Testis (tissue), 3 donors: ENCODE results near the gene CCNK. TPM values are rescaled to one million over a fixed set of nuclear protein-coding genes. Genes with fewer than 3 reads are reported as not detected.

Experiments
- DNase-seq: peaks from one replicate; pipeline ENCODE4 v3.0.0-alpha.2; 2019
- H3K27ac ChIP-seq, 2 donors: fragments of 200-600 bp; sonication (generic); one replicate each; pipeline ENCODE4 v1.5.1; 2019
- H3K27me3 ChIP-seq: fragments of 200-600 bp; sonication (generic); one replicate; pipeline ENCODE4 v1.5.1; 2019
- H3K36me3 ChIP-seq: fragments of 200-600 bp; sonication (generic); one replicate; pipeline ENCODE4 v1.5.1; 2017; ENCODE audit warnings: low read depth; ENCODE audit errors: missing control alignments
- H3K4me1 ChIP-seq: fragments of 200-600 bp; sonication (generic); one replicate; pipeline ENCODE4 v1.5.1; 2019
- H3K4me3 ChIP-seq, 2 donors: fragments of 200-600 bp; sonication (generic); one replicate each; pipeline ENCODE4 v1.5.1; 2017 to 2019
- H3K9me3 ChIP-seq: fragments of 200-600 bp; sonication (generic); one replicate; pipeline ENCODE4 v1.5.1; 2017
- CTCF ChIP-seq, 3 experiments: fragments of 450-650 bp in 2 of 3; fragments of 200-600 bp in 1 of 3; sonication (generic) in 1 of 3; IDR thresholded peaks; one replicate each; pipeline ENCODE4 v1.5.1; 2016 to 2019; ENCODE audit warnings: antibody characterized with exemption in 3 of 3, mild to moderate bottlenecking in 2 of 3, moderate library complexity in 1 of 3
- POLR2A ChIP-seq: fragments of 450-650 bp; IDR thresholded peaks from one replicate; pipeline ENCODE4 v1.6.1; 2017; ENCODE audit warnings: antibody characterized with exemption, mild to moderate bottlenecking, moderate library complexity
- WGBS, 2 donors: methylation state at CpG; one replicate each; pipeline ENCODE4 v1.1.5; 2018; 5-methylcytosine and 5-hydroxymethylcytosine counted together
- intact Hi-C: fragments of 100-400 bp; cut with DNase I; formaldehyde crosslinking; loops from one replicate; pipeline ENCODE4 v1.15.1; 2023; ENCODE audit warnings: low total_unique reads
- polyA plus RNA-seq: library from polyadenylated mRNA; stranded (reverse); fragments of 350-450 nt; fragmentation: Illumina TruSeq; extraction: RNeasy Lipid Tissue Mini Kit (QIAGEN cat#74804); gene quantifications from one replicate; pipeline ENCODE4 v1.2.3, GENCODE V29; 2014; ENCODE audit warnings: low read depth, low replicate concordance; ENCODE audit not compliant: insufficient read depth
- total RNA-seq, 2 donors: library from RNA; depleted of rRNA; stranded (reverse); fragments of >200 nt; gene quantifications; one replicate each; pipeline ENCODE4 v1.2.3, GENCODE V29; 2016

Gene CCNK
- total and polyA plus RNA-seq, 3 donors from 2014 or later: 69.1 to 134 (median 73.1) TPM

- no peaks in the 10 kb centered on the region for H3K4me1 ChIP-seq
- no peak overlapping the region for H3K27ac ChIP-seq
- no peaks in the 10 kb centered on the region for H3K27me3 ChIP-seq
- TF ChIP-seq CTCF (IDR thresholded peaks at IDR 0.05): no peak
- TF ChIP-seq POLR2A: no peak
- no peaks in the 10 kb centered on the region for H3K36me3 ChIP-seq
- H3K9me3 ChIP-seq: no peaks in the 10 kb centered on the region
- WGBS, 2 donors: 85 to 86% methylated on average over 4 of the region's 4 CpGs
- no peak overlapping the region for H3K4me3 ChIP-seq
- intact Hi-C loops: no loop called here
- DNase-seq: no peak
Measured at GRCh38 chr14:99468081-99468480, 13.1 kb upstream of the CCNK start.

- Histone ChIP-seq H3K27ac (no peak overlapping the region), H3K9me3 (no peaks in the 10 kb centered on the region), H3K36me3 (no peaks in the 10 kb centered on the region), H3K4me3 (no peak overlapping the region), H3K27me3 (no peaks in the 10 kb centered on the region), H3K4me1 (no peaks in the 10 kb centered on the region)
- intact Hi-C loops: no loop called here
- no peak for TF ChIP-seq CTCF (IDR thresholded peaks at IDR 0.05)
- TF ChIP-seq POLR2A: no peak
- WGBS, 2 donors: 84% methylated on average over 8 of the region's 8 CpGs
- DNase-seq: no peak
Measured at GRCh38 chr14:99468836-99469592, 12.2 kb upstream of the CCNK start.

GRCh38 chr14:99471731-99472130, 9.5 kb upstream of the CCNK start:
- 88 to 90% methylated on average over 7 of the region's 7 CpGs for WGBS, 2 donors
- H3K36me3 ChIP-seq: no peaks in the 10 kb centered on the region
- DNase-seq: no peak
- H3K9me3 ChIP-seq: no peaks in the 10 kb centered on the region
- H3K4me1 ChIP-seq: no peaks in the 10 kb centered on the region
- TF ChIP-seq CTCF (IDR thresholded peaks at IDR 0.05) (no peak), POLR2A (no peak)
- intact Hi-C loops: no loop called here
- H3K27me3 ChIP-seq: no peaks in the 10 kb centered on the region
- no peak overlapping the region for H3K27ac ChIP-seq
- H3K4me3 ChIP-seq: no peak overlapping the region

DNA sequence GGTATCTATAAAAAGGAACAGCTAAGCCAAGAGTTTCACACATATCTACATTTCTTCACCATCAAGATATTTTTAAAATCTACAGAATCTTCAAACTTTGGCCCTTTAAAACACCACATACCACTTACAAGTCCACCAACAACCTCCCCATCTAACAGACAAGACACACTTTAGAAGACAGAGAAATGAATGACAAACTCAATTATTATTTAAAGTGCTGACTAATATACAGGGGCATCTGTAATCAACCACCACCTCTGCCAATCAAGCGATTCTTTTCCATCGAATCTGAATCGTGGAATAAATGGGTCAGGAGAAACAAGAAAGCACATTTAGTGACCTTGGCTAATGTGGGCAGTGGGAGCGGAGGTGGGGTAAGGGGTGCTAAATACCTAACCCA, 8.3 kb upstream of the CCNK start:
- no peak overlapping the region for H3K27ac ChIP-seq
- no peaks in the 10 kb centered on the region for H3K36me3 ChIP-seq
- no peak for DNase-seq
- TF ChIP-seq CTCF (IDR thresholded peaks at IDR 0.05) (no peak), POLR2A (no peak)
- H3K4me1 ChIP-seq: no peaks in the 10 kb centered on the region
- no peaks in the 10 kb centered on the region for H3K27me3 ChIP-seq
- intact Hi-C loops: no loop called here
- no peaks in the 10 kb centered on the region for H3K9me3 ChIP-seq
- no peak overlapping the region for H3K4me3 ChIP-seq
- WGBS, 2 donors: 73 to 80% methylated on average over 4 of the region's 4 CpGs

- intact Hi-C loops: no loop called here
- H3K9me3 ChIP-seq: no peaks in the 10 kb centered on the region
- no peak overlapping the region for H3K27ac ChIP-seq
- no peak for DNase-seq
- TF ChIP-seq POLR2A (no peak), CTCF (IDR thresholded peaks at IDR 0.05) (no peak)
- no peaks in the 10 kb centered on the region for H3K27me3 ChIP-seq
- 57 to 70% methylated on average over 3 of the region's 3 CpGs for WGBS, 2 donors
- H3K36me3 ChIP-seq: no peaks in the 10 kb centered on the region
- peaks cover 5% of the 10 kb centered on the region for H3K4me1 ChIP-seq
- no peak overlapping the region for H3K4me3 ChIP-seq
Measured at GRCh38 chr14:99473458-99473857, 7.8 kb upstream of the CCNK start.
